NCI-H2227 treated with DMSO at 0.1 percent for 48 hours (cell line): ENCODE data around the gene AK8.
"Not testable (repeated sequence)": the region's sequence is repeated elsewhere in the genome, so short reads cannot be mapped to it uniquely, and the experiment has no call there.

Source experiments
- DNase-seq: peaks from one replicate; lab custom pipeline; 2025; lab: John Stamatoyannopoulos, UW

AK8 gene

DNA sequence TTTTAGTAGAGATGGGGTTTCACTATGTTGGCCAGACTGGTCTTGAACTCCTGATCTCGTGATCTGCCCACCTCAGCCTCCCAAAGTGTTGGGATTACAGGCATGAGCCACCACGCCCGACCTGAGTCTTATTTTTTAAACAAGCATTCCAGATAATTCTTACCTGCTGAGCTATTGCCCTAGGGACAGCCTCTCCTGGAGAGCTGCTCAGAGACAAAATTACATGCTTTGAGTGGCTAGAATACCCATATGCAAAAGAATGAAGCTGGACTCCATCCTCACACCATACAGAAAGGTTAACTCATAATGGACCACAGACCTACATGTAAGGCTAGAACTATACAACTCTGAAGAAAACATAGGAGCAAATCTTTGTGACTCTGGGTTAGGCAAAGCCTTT, 166.2 kb downstream of the AK8 start:
- DNase-seq = no peak

DNA sequence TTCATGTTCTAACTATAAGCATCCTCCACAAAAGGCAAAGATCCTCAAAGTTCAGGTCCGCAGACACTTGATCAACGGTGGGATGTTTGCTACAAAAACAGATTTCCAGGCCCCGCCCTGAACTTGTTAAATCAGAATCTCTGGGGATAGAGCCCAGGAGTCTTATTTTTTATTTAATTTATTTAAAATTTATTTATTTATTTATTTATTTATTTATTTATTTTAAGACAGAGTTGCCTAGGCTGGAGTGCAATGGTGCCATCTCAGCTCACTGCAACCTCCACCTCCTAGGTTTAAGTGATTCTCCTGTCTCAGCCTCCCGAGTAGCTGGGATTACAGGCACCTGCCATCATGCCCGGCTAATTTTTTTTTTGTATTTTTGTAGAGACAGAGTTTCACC, 166.9 kb downstream of the AK8 start:
- not testable (repeated sequence) for DNase-seq

DNA sequence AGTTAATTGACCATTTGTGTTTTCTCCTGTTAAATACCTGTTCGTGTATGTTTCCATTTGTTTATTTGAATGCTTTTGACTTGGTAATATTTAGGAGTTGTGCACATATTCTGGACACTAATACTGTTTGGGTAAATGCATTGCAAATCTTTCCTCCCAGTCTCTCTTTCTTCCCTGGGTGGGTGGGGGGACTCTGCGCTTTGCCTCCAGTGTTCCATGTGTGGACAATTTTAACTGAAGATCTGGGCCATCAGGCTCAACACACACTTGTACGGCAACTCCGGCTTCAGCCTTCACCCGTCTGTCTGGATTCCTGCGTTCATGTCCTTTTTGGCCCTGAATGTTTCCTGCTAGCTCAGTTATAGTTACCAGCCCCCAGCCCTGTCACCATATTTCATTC, 167.8 kb downstream of the AK8 start:
- DNase-seq = no peak

DNA sequence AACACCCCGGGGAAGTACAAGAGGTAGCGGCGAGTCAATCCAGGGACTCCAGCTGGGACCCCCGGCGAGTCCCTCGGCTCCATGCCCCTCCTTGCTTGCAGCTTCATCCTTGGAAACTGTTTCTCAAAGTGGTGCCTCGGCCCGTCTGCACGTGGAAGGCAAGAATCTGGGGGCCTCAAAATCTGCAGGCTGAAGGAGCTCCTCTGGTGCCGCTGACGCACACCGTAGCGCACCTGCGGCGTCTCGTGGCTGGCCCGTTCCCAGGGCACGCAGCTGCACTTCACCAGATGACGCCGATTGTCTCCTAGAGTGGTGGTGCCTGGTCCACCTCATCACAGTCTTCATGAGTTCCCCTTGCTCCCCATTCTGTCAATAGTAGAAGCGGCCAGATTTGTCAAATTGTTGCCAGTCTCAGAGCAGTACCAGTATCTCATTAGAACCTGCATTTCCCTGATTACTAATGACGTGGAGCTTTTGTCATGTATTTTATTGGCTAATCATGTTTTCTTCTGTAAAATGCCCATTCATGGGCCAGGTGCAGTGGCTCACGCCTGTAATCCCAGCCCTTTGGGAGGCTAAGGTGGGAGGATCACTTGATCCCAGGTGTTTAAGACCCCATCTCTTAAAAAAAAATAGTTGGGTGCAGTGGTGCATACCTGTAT, 169.2 kb downstream of the AK8 start:
- DNase-seq = no peak

DNA sequence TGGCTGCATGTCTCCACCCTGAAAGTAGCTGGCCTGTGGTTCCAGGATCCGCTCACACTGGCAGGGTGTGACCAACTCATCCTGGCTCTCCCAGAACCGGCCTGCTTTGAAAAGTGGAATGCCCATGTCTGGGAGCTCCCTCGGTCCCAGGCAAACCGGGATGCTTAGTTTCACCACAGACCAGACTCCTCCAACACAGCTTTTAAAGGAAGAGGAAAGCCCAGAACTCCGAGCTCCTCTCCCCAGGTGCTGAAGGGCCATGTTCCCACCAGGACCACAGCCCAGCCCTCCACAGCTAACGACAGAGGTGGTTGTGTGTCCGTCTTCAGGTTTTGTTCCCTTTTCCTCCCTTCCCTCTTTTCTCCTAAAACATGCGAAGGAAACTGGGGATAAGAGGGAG, 169.8 kb downstream of the AK8 start:
- DNase-seq = no peak

DNA sequence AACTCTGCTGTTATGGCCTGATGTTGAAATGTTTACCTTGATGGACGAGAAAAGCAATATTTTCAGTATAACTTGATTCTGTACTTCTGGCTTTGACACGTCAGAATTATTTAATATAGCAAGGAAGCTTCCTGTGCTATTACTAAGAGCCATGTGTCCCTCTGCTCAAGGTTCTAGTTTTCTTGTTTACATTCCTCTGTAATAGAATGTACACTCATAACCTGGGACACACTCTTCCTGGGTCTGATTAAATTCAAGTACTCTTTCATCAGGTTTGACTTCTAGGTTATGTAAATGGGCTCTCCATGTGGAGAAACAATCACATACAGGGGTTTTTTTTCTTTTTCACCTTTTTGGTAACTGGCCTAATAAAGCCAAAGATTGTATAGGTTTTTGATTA, 174.7 kb downstream of the AK8 start:
- DNase-seq = no peak

DNA sequence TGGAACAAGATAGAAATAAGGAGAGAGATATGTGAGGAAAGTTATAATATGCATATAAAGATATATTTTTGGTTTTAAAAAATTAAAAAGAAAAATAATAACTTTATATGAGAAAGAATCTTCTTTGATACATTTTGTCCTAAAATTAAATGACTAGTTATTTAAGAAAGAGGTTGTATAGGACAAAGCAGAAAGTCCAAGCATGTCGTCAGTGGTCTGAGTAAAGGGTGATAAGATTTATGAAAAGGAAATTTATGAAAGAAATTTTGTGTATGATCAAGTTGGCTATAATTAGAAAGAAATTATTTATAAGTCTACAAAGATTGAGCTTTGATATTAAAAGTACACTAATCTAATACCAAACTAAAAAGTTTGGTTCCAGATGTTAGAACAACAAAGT, 175.8 kb downstream of the AK8 start:
- DNase-seq = no peak

DNA sequence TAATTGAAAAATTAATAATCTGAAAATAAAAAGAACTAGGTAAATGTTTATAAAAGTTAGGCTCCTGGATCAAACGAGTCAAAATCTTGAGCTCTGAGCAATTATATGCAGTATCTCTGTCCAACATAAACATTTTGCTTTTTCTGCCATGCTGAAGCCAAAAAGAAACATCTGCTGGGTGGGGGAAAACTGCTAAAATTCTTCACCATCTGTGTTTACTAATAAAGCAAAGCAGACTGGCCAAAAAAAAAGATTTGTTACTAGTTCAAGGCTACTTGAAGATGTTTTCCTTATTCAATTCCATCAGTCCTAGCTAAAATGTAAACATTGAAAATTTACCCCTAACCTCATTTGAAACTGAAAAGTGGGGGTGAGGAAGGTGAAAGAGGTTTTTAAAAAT, 178.1 kb downstream of the AK8 start:
- DNase-seq = no peak

DNA sequence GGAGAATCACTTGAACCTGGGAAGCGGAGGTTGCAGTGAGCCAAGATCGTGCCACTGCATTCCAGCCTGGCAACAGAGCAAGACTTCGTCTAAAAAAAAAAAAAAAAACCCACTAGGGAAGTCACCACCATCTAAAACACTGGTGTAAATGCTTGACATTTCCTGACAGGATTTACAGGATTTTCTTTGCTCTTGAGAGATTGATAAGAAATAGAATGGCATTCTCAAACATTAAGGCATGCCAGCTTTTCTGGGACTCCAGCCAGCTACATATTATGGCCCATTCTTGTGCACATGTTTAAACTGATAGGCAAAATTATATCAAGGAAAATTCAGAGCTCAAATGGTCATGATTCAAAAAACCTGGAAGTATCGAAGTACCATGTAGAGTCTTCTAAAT, 179.1 kb downstream of the AK8 start:
- DNase-seq = no peak

DNA sequence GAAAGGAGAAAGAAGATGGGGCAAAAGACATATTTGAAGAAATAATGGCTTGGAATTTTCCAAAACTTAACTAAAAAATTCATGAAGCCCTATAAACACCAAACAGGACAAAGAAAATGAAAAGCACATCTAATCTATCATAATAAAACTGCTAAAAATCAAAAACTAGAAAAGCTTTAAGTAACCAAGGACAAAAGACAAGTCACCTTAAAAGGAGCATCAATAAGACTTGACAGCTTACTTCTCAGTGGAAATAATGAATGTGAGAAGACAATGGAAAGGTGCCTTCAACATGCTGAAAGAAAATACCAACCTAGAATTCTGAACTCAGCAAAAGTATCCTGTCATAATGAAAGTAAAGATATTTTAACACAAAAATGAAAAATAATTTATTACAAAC, 180.9 kb downstream of the AK8 start:
- DNase-seq = no peak

DNA sequence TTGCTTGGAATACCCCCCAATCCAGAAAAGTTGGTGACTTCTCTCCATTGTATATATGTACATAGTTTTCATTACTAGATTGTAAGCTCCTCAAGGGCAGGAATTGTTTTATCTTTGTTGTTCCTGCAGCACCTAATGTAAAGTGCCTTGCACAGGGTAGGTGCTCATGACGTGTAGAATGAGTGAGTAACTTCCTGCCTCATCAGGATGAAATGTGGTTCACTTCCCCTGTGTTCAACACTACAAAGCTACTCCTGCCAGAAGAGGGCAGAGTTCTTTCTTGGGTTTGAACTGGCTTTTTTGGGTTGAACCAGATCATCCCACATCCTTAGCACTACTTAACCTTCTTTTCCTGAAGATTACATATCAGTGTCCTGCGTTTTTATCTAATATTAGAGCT, 183.9 kb downstream of the AK8 start:
- DNase-seq = no peak

DNA sequence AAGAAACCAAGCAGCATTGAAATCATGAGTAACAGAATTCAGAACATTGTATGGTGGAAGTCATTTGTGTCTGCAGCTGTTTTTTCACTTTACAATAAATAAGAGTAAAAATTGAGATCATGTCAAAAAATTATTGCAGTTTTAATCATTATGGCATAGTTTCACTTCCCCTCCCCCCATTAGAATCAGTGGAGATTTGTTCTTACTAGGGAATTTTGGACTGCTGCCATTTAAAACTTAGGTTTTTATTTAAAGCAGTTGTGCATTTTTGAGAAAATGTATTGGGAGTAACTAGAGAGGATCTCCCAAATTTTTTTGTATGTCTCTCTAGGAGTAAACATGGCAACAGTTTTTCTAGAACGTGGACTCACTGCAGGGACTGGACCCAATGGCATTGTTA, 187.4 kb downstream of the AK8 start:
- DNase-seq = no peak

DNA sequence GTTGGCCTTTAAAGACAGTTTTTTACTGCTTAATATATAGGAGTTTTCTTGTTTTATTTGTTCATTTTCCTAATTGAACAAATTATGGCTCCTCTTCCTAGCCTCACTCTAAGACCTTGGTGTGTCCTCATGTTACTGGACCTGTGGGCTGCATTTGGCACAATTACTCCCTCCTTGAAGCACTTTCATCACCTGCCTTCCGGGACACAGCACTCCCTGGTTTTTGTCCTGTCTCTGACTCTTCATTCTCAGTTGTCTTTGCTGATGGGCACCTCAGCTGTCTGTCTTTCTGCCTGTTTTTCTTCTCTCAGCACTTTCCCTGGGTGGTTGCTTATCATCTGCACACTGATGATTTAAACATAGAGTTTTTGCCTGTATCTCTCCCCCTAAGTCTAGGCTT, 194.2 kb downstream of the AK8 start:
- no peak for DNase-seq

DNA sequence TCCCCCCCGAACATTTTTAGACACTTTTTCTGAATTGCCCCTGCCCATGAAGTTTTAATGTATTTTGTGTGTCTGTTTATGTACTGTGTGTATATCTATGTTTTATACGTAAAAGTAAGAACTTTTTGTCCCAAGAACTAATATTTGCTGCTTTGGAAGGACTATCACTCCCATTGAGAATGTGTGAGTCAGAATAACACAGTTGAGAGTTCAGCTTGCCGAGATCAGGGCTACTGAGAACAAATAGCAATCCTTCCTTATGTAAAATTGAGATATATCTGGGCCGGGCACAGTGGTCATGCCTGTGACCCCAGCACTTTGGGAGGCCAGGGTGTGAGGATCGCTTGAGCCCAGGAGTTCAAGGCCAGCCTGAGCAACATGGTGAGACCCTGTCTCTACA, 196.5 kb downstream of the AK8 start:
- no peak for DNase-seq

DNA sequence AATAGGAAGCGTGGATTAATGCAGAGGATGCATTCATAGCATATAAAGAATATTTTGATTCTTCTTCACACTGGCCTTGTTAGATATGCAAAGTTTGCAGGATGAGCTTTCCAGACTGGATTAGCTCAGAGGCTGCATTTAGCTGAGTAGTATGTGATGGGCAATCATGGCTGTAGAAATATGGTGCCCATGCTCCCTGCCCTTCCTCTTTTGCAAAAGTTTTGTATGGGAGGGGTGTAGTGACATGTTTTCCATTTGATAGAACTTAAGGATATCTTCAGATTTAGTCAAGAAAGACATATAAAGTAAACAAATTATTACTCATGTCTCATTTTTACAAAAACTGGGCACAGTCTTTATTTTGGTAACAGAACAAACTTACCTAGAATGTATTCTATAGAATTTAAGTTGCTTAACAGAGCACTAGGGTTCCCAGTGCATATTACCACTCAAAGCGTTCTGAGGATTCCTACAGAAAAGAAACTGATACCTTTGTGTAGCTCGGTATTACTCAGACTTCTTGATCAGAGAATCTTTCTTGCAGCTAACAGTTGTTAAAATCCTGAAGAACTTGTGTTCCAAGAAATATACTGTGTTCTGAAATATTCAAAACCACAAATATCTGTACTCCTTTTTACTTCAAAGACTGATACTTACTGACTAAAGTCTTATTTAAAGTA, 198.0 kb downstream of the AK8 start:
- DNase-seq = no peak

DNA sequence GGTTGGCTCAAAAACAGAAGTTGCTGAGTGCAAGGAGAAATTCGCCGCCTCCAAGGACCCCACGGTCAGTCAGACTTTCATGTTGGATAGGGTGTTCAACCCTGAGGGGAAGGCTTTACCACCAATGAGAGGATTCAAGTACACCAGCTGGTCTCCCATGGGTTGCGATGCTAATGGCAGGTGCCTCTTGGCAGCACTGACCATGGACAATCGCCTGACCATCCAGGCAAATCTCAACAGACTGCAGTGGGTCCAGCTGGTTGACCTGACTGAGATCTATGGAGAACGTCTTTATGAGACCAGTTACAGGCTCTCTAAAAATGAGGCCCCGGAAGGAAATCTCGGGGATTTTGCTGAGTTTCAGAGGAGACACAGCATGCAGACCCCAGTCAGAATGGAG, 200.1 kb downstream of the AK8 start:
- DNase-seq = no peak
